Measurements from ENCODE around the gene SAMD11. TPM values are rescaled to one million over a fixed set of nuclear protein-coding genes. Genes with fewer than 3 reads are reported as not detected.

Gene SAMD11
- total RNA-seq = not detected in 2 replicates

DNA sequence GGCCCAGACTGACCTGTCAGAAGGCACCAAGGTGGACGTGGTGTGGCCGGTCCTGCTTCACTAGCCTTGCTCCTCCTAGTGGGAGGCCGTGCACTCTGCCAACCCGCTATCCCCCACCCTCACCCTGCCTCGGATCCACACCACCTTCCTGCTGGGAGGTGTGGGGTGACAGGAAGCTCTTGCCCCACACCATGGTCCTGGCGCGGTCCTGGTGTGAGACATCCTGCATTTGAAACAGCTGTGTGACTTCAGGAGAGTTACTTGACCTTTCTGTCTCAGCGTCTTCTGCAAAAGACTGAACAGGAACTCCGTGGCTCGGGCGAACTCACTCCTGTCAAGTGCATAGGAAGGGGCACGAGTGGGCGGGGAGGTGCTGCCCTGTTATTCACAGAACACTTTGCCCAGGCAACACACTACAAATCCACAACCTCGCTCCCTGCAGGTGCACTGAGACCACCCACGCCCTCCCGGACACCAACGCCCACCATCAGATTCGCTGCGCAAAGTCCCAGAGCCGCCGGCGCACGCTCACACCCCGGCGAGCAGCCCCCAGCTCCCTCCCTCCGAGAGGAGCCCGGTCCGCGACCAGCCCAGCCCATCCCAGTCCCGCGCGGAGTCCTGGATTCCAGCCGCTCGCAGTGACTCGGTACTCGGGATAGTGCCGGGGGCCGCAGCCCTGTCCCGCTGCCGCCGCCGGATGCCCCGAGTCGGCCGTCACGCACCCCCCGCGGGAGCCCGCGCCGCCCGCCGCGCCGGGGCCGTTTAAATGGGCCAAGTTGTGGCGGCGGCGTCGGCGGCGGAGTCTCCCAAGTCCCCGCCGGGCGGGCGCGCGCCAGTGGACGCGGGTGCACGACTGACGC, at the start of gene SAMD11:
TSS of gene SAMD11 (plus strand) at position 793 of the 860 bp plus-strand sequence. CDS start 509 bp downstream, outside the sequence.

DNA sequence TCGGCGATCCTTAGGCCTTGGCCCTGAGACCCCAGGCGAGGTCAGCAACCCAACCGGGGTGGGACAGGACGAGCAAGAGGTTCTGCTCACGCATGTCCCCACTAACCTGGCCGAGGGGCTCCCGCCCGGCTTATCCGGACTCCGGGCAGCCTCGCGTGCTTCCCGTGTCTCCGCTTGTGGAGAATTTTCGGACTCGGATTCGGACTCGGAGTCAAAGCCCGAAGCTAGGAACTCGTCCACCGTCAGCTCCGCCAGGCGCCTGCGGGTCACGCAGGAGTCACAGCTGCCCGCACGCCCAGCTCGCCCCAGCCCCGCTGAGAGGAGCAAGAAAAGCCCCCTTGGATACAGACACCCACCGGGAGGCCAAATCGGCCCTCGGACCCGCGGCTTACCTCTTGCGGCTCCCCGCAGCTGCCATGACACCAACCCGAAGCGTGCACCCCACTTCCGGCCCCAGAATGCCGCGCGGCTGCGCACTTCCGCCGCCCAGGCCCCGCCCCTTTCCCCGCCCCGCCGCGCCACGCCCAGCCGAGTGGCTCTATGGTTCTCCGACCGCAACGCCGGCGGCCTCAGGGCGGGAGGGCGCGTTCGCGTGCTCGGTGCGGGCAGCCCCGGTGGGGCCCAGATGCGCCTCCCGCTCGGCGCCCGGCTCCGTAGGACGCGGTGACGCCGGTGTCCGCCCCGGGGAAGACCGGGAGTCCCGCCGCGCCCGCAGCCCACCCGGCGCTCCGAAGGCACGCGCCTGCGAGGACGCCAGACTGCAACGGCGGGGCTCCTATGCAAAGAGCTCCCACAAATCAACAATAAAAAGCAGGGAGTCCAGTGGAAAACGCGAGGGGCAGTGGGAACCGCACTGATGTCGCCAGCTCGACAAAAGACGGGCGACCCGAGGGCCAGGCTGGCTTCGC, 35.4 kb downstream of the SAMD11 start, which contains the start of gene NOC2L:
TSS of gene NOC2L (minus strand) at position 434 of the 908 bp plus-strand sequence. CDS start at position 418, 16 bp downstream.

GRCh38 chr1:960363-961131, 36.8 kb downstream of the SAMD11 start, which contains the start of gene KLHL17:
Gene KLHL17 (plus strand): TSS chr1:960584. CDS start chr1:960694, 110 bp downstream.

GRCh38 chr1:966135-966703, 42.5 kb downstream of the SAMD11 start, which contains the start of gene PLEKHN1:
Gene PLEKHN1 (plus strand): TSS chr1:966482. CDS start chr1:966532, 50 bp downstream.

DNA sequence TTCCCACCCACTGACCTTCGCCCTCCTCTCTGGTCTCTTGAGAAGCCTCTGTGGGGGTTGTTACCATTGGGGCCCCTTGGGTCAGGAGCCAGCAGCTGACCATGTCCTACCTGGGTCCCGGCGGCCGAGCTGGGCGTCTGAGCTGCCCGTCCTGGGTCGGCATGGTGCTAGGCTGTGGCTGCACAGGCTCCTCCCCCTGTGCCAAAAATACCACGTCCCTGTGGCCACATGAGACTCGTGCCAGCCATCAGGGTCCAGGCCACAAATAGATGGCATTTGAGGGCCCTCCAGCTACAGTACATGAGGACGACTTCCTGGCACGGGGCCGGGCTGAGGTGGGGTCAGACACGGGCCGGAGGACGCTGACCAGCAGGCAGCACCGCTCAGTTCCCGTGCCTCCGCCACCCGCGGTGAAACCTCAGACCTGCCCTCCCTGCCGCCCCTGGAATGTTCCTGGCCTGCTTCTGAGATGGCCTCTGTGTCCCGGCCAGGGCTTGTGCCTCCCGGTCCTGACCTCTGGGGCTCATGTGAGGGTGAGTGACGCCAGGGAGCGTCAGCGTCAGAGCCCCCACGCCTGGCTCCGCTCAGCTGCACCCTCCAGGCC, 58.3 kb downstream of the SAMD11 start, which contains the start of gene PERM1:
TSS of gene PERM1 (minus strand) at position 139 of the 604 bp plus-strand sequence. CDS start 1,064 bp downstream, outside the sequence.

Small RNAs within 50 kb of the gene (small RNA-seq; reads per million reads assigned to genes)
- not detected for gene AL645608.4

Other genes starting within 250 kb of the SAMD11 start
- 0.22 and 0.27 TPM in 2 replicates for gene OR4F16, start 237.3 kb upstream of the SAMD11 start, total RNA-seq
- gene NOC2L, start 35.3 kb downstream of the SAMD11 start, total RNA-seq = 89.1 and 108 TPM in 2 replicates
- 8.8 and 10.0 TPM in 2 replicates for gene KLHL17, start 36.7 kb downstream of the SAMD11 start, total RNA-seq
- 0.40 and 0.86 TPM in 2 replicates for gene PLEKHN1, start 42.6 kb downstream of the SAMD11 start, total RNA-seq
- not detected in 2 replicates for gene PERM1, start 58.2 kb downstream of the SAMD11 start, total RNA-seq
- 9.4 and 9.9 TPM in 2 replicates for gene HES4, start 76.2 kb downstream of the SAMD11 start, total RNA-seq
- 51.7 and 52.4 TPM in 2 replicates for gene ISG15, start 89.6 kb downstream of the SAMD11 start, total RNA-seq
- gene AGRN, start 96.2 kb downstream of the SAMD11 start, total RNA-seq = 66.3 and 68.1 TPM in 2 replicates
- not detected in 2 replicates for gene RNF223, start 150.4 kb downstream of the SAMD11 start, total RNA-seq
- 8.6 and 11.8 TPM in 2 replicates for gene C1orf159, start 192.2 kb downstream of the SAMD11 start, total RNA-seq
- not detected in 2 replicates for gene TTLL10, start 250.0 kb downstream of the SAMD11 start, total RNA-seq